Stimulated activated CD8-positive, alpha-beta memory T cell treated with anti-CD3 and anti-CD28 coated beads, Interleukin-7, amount 100 ng/mL, for 48 hours (primary cell): ENCODE measurements around the gene CALY.
A peak's percentile ranks its signal among the peaks of the same experiment; 100 is the strongest.
"Not testable (repeated sequence)": the region's sequence is repeated elsewhere in the genome, so short reads cannot be mapped to it uniquely, and the experiment has no call there.

ENCODE experiments used
- DNase-seq, 2 donors: peaks; one replicate each; pipeline ENCODE4 v3.0.0-alpha.2; 2020; ENCODE audit warnings: low read depth in 1 of 2; ENCODE audit errors: extremely low read depth in 1 of 2

Gene CALY

GRCh38 chr10:133332936-133333699, 3.6 kb downstream of the CALY start:
- no peak for DNase-seq

GRCh38 chr10:133329491-133330202, 7.0 kb downstream of the CALY start:
- DNase-seq, result peak; percentile 66 to 76

- no peak for DNase-seq
These were observed 8.0 kb downstream of the CALY start for GRCh38 chr10:133328358-133329343.

- DNase-seq, result no peak
These were observed 8.9 kb downstream of the CALY start for GRCh38 chr10:133327651-133328357.

- no peak for DNase-seq
These were observed 9.7 kb downstream of the CALY start for GRCh38 chr10:133326745-133327650.

- DNase-seq, result no peak
These were observed 10.5 kb downstream of the CALY start for GRCh38 chr10:133326223-133326551.

GRCh38 chr10:133325440-133326222, 11.1 kb downstream of the CALY start:
- no peak for DNase-seq

- DNase-seq, result no peak
These were observed 11.8 kb downstream of the CALY start for GRCh38 chr10:133324857-133325260.

- peak in 1 of 2 donors; percentile 62 for DNase-seq
These were observed 12.4 kb downstream of the CALY start for GRCh38 chr10:133324198-133324792.

- not testable (repeated sequence) for DNase-seq
These were observed 14.5 kb downstream of the CALY start for GRCh38 chr10:133322064-133322709.

- DNase-seq, result not testable (repeated sequence)
These were observed 15.8 kb downstream of the CALY start for GRCh38 chr10:133320852-133321422.

GRCh38 chr10:133318494-133319127, 18.1 kb downstream of the CALY start:
- DNase-seq, result peak in 1 of 2 donors; percentile 50

- DNase-seq, result no peak
These were observed 20.0 kb downstream of the CALY start for GRCh38 chr10:133316732-133317131.

GRCh38 chr10:133316266-133316665, 20.4 kb downstream of the CALY start:
- no peak for DNase-seq

- DNase-seq, result no peak
These were observed 20.8 kb downstream of the CALY start for GRCh38 chr10:133315847-133316246.

- DNase-seq, result no peak
These were observed 21.8 kb downstream of the CALY start for GRCh38 chr10:133314911-133315310.

GRCh38 chr10:133313192-133313591, 23.5 kb downstream of the CALY start:
- DNase-seq, result no peak
